Activated CD8-positive, alpha-beta memory T cell treated with anti-CD3 and anti-CD28 coated beads, Interleukin-2, amount 50 U/mL, for 48 hours (primary cell): ENCODE data around the gene ARPC5L.
"Not testable (repeated sequence)": the region's sequence is repeated elsewhere in the genome, so short reads cannot be mapped to it uniquely, and the experiment has no call there.

Source experiments
- DNase-seq: peaks from one replicate; pipeline ENCODE4 v3.0.0-alpha.2; 2020

Gene ARPC5L

GRCh38 chr9:124861342-124862229, at the start of gene ARPC5L, which contains the start of gene RPL35:
ARPC5L (plus strand) TSS chr9:124862130; CDS start chr9:124869291, 7,161 bp downstream.
RPL35 (minus strand) TSS chr9:124861957; CDS start chr9:124861912, 45 bp downstream.
- DNase-seq: peak; percentile 97

- no peak for DNase-seq
Measured at GRCh38 chr9:124812441-124812876, 49.5 kb upstream of the ARPC5L start.

- DNase-seq: no peak
Measured at GRCh38 chr9:124813041-124813440, 48.9 kb upstream of the ARPC5L start.

- no peak for DNase-seq
Measured at GRCh38 chr9:124813501-124814163, 48.3 kb upstream of the ARPC5L start.

GRCh38 chr9:124814164-124814535, 47.8 kb upstream of the ARPC5L start:
- no peak for DNase-seq

- DNase-seq: no peak
Measured at GRCh38 chr9:124815601-124816000, 46.3 kb upstream of the ARPC5L start.

- no peak for DNase-seq
Measured at GRCh38 chr9:124818431-124819281, 43.3 kb upstream of the ARPC5L start.

GRCh38 chr9:124820698-124821623, 41.0 kb upstream of the ARPC5L start:
- no peak for DNase-seq

GRCh38 chr9:124828489-124829333, 33.2 kb upstream of the ARPC5L start:
- no peak for DNase-seq

- no peak for DNase-seq
Measured at GRCh38 chr9:124829334-124829669, 32.6 kb upstream of the ARPC5L start.

GRCh38 chr9:124830593-124830992, 31.3 kb upstream of the ARPC5L start:
- DNase-seq: no peak

- DNase-seq: no peak
Measured at GRCh38 chr9:124831642-124832364, 30.1 kb upstream of the ARPC5L start.

- no peak for DNase-seq
Measured at GRCh38 chr9:124834591-124834990, 27.3 kb upstream of the ARPC5L start.

GRCh38 chr9:124835026-124835557, 26.8 kb upstream of the ARPC5L start:
- DNase-seq: no peak

GRCh38 chr9:124838132-124838531, 23.8 kb upstream of the ARPC5L start:
- DNase-seq: not testable (repeated sequence)

- DNase-seq: not testable (repeated sequence)
Measured at GRCh38 chr9:124838567-124839275, 23.2 kb upstream of the ARPC5L start.

- DNase-seq: no peak
Measured at GRCh38 chr9:124839612-124840299, 22.2 kb upstream of the ARPC5L start.

- no peak for DNase-seq
Measured at GRCh38 chr9:124840300-124840833, 21.6 kb upstream of the ARPC5L start.
